ENCODE data around the gene SLC25A25. TPM values are rescaled to one million over a fixed set of nuclear protein-coding genes. Genes with fewer than 3 reads are reported as not detected.
A peak's percentile ranks its signal among the peaks of the same experiment; 100 is the strongest.

Gene SLC25A25
- total RNA-seq, 1 donor from 2014 or later: 7.3 TPM

GRCh38 chr9:128149951-128150593, 82.0 kb downstream of the SLC25A25 start:
- DNase-seq (ENCODE audit: low read depth): no peak
- no peak for TF ChIP-seq CTCF (conservative IDR thresholded peaks at IDR 0.05; ENCODE audit: low read depth, low read length)
- H3K4me3 ChIP-seq (ENCODE audit: low read depth, low read length): no peak overlapping the region

GRCh38 chr9:128150594-128151308, 82.7 kb downstream of the SLC25A25 start:
- H3K4me3 ChIP-seq (ENCODE audit: low read depth, low read length): no peak overlapping the region
- DNase-seq (ENCODE audit: low read depth): no peak

GRCh38 chr9:128151309-128152132, 83.5 kb downstream of the SLC25A25 start:
- no peak overlapping the region for H3K4me3 ChIP-seq (ENCODE audit: low read depth, low read length)
- TF ChIP-seq CTCF (conservative IDR thresholded peaks at IDR 0.05; ENCODE audit: low read depth, low read length): no peak
- DNase-seq (ENCODE audit: low read depth): no peak

More at GRCh38 chr9:128150594-128151308, 82.7 kb downstream of the SLC25A25 start:
- TF ChIP-seq CTCF (conservative IDR thresholded peaks at IDR 0.05; ENCODE audit: low read depth, low read length): peak; percentile 30

- no peak for DNase-seq (ENCODE audit: low read depth)
- H3K4me3 ChIP-seq (ENCODE audit: low read depth, low read length): no peak overlapping the region
- TF ChIP-seq CTCF (conservative IDR thresholded peaks at IDR 0.05; ENCODE audit: low read depth, low read length): no peak
Measured at GRCh38 chr9:128152133-128153059, 84.4 kb downstream of the SLC25A25 start.

GRCh38 chr9:128153060-128153946, 85.3 kb downstream of the SLC25A25 start:
- no peak for DNase-seq (ENCODE audit: low read depth)
- no peak for TF ChIP-seq CTCF (conservative IDR thresholded peaks at IDR 0.05; ENCODE audit: low read depth, low read length)
- no peak overlapping the region for H3K4me3 ChIP-seq (ENCODE audit: low read depth, low read length)
